ENCODE data around the gene TSPAN4. TPM values are rescaled to one million over a fixed set of nuclear protein-coding genes. Genes with fewer than 3 reads are reported as not detected.

Gene TSPAN4
- total and polyA plus RNA-seq, 2 of the 13 experiments (the other 11 are each of a cell fraction or from before 2014, with no cell fraction given): 31.7 to 68.3 TPM

GRCh38 chr11:910589-911030 lies 68.0 kb downstream of the TSPAN4 start, which contains the start of gene CHID1 (continued):
- peak; percentile 19; the same call in 1 of the 2 replicates for TF ChIP-seq ZHX2 (IDR thresholded peaks at IDR 0.05; ENCODE audit: low read depth)
- TF ChIP-seq ZHX2 (CRISPR knock-in tag; IDR thresholded peaks at IDR 0.05; ENCODE audit: borderline replicate concordance): no peak
- no peak for TF ChIP-seq ZNF800 (CRISPR knock-in tag; IDR thresholded peaks at IDR 0.05)
- no peak for TF ChIP-seq ZNF256 (CRISPR knock-in tag; conservative IDR thresholded peaks at IDR 0.05)
- no peak for TF ChIP-seq ZMAT5 (CRISPR knock-in tag; IDR thresholded peaks at IDR 0.05; ENCODE audit: borderline replicate concordance, low read depth)
- no peak for TF ChIP-seq ZNF280D (CRISPR knock-in tag; IDR thresholded peaks at IDR 0.05)
- TF ChIP-seq ZNF224 (CRISPR knock-in tag; IDR thresholded peaks at IDR 0.05): no peak
- no peak for TF ChIP-seq ZBTB44 (CRISPR knock-in tag; IDR thresholded peaks at IDR 0.05)
- 0 out of 2 replicates have a peak, but pooled peaks have one; percentile 77 for TF ChIP-seq EEA1 (CRISPR knock-in tag; IDR thresholded peaks at IDR 0.05; ENCODE audit: borderline replicate concordance)
- peak; percentile 78 for TF ChIP-seq GMEB2 (CRISPR knock-in tag; IDR thresholded peaks at IDR 0.05; ENCODE audit: low read depth)
- no peak for TF ChIP-seq MAFK (conservative IDR thresholded peaks at IDR 0.05 in 1 of 2, IDR thresholded peaks at IDR 0.05 in 1 of 2; ENCODE audit: low read length in 2 of 2)
